ENCODE measurements around the gene S100A11.
A peak's percentile ranks its signal among the peaks of the same experiment; 100 is the strongest.

S100A11 gene

DNA sequence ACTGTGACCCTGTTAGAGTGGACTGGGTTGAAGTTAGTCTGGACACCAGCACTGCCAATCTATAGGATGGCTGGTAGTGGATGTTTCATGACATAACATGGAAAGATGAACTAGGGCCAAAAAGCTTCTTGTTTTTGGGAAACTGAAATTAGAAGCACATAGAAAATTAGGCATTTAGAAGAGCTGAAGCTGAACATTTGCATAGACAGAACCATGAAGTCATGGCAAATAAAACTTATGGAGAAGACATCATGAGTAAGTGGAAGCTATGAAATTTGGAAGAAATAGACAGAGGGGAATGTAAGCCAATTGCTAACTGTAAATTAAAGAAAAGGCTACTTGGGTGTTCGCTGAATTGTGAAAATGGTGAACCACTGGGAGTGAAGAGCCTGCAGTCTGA, 2.7 kb upstream of the S100A11 start:
- no peak for DNase-seq (ENCODE audit: low read depth in 3 of 3)

DNA sequence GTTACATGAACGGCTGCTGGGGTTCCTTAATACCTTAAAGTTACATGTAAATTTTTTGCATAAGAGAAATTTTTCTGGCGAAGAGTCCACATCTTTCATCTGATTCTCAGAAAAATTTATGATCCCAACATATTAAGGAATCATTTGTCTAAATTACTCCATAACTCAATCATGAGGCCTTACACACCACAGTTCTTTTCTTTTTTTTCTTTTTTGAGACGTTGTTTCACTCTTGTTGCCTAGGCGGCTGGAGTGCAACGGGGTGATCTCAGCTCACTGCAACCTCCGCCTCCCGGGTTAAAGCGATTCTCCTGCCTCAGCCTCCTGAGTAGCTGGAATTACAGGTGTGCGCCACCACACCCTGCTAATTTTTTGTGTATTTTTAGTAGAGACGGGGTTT, 2.1 kb upstream of the S100A11 start:
- no peak for DNase-seq (ENCODE audit: low read depth in 3 of 3)

- DNase-seq (ENCODE audit: low read depth in 3 of 3): no peak
These were observed 1.1 kb downstream of the S100A11 start for GRCh38 chr1:152035539-152036266.

DNA sequence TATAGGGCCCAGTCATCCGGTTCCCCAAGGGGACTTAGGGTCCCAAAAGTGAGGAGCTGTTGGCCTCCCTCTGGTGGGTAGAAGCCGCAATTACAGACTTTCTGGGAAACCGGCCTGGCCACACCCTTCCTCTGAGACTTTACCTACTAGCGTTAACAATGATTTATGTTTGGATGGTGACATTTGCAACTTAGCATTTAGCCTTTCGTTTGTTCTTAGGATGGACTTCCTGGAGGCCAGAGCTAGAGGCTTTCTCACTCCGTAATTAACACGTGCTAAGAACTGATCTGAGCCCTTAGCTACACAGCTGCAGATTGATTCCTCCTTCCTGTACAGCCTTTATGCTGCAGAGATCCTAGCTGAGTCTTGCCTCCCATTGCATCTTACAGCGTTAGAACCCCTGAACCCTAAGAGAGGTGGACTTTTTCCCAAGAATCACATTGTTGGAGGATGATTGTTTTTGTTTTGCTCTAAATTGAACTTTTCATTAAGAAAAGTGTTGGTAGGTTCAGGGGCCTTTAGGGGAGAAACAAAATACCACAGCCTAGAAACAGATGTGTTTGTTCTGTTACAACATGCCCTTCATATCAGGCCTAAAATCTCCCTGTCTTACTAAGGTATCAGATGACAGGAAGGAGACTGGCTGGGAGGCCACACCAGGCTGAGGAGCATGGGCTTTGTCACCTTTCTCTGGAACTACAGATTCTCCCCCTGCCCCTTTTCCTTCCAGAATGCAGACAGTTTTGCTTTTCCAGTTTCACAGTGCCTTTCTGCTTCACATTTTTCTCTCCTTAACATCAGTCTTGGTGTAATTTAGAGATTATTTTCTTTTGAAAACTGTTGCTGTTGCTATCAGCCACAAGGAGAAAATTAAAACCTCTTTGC, 1.9 kb downstream of the S100A11 start:
- DNase-seq (ENCODE audit: low read depth in 3 of 3): peak in 2 of 3 experiments; percentile 33 to 36

DNA sequence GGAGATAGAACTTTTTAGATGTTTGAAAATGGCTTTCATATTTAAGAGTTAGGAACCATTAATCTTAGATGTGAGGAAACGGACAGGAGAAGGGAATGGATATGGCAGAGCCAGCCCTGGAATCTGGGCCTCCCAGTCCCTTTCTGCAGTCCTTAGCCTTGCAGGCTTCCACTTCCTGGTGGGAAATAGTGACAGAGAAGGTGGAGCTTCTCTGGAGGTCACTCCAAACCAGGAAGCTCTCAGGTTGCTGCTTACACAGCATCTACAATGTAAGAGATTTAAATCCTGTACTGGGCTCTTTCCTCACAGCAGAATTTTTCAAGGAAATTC, 2.5 kb downstream of the S100A11 start:
- no peak for DNase-seq (ENCODE audit: low read depth in 3 of 3)

GRCh38 chr1:152029929-152030211, 6.9 kb downstream of the S100A11 start:
- no peak for DNase-seq (ENCODE audit: low read depth in 3 of 3)

GRCh38 chr1:152029144-152029928, 7.5 kb downstream of the S100A11 start:
- DNase-seq (ENCODE audit: low read depth in 3 of 3): no peak

DNA sequence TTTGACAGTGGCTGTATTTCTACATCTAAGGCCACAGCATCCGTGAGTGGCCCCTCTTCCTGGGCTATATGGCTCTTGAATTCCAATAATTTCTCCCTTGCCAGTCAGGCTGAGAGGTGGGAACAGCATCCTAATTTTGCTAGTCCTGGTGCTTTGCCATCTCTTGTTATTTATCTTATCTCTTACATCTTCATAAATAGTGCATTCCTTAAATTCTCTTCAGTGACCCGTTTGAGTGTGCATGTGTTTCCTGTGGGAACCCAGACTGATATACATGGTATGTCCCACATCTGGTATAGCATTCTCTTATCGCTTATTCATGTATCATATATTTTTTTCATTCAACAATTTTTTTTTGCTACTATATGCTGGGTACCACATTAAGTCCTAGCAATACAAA, 9.9 kb downstream of the S100A11 start:
- no peak for DNase-seq (ENCODE audit: low read depth in 3 of 3)

DNA sequence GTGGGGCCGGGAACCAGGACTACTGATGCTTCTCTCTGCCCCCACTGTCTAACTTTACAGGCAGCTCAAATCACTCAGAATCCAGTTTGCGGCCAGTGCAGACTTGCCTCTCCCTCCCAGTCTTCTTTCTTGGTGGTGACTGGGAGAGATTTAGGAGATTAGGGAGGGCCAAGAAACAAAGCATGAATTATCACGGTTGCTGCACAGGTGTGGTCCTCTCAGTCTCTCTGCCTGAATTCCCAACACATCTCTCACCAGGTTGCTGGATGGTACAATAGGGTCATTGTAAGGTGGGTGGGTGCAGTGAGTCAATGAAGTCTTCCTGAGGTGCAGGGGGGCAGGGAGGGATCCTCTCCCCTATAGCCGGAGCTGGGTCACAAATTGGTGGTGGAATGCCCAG, 12.6 kb downstream of the S100A11 start:
- no peak for DNase-seq (ENCODE audit: low read depth in 3 of 3)

DNA sequence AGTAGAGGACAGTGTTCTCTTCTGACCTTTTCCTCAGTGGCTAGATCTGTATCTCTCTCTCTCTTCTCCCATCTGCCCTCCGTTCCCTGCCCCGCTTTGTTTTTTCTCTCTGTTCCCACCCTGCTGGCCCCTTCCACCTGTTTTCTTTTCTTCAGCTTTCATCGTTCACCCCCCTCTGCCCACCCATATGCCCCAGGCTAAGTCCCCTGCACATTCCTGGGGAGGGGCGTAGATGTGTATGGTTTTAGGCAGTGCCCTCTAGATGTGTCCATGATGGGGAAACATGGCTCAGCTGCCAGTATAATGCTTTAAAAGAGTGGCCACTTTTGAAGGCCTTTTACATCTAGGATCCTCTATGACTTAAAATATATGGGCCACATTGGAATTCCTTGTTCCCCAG, 13.6 kb downstream of the S100A11 start:
- no peak for DNase-seq (ENCODE audit: low read depth in 3 of 3)

DNA sequence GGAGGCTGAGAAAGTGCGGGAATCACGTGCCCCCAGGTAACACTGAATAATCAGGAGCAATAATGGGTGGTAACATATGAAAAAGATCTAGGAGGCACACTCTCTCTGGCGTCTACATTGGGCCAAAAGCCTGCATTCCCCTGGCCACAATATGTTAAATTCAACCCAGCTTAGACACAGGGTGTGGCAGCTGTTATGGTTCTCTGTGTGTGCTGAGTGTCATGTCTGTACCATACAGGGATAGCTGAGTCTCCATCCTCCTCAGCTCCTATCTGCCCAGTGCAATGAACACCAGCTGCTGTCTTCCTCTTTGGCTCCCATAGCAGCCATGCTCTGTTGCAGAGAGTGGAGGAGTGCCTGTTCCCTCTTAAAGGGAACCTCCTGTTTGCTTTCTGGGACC, 14.3 kb downstream of the S100A11 start:
- DNase-seq (ENCODE audit: low read depth in 3 of 3): no peak

DNA sequence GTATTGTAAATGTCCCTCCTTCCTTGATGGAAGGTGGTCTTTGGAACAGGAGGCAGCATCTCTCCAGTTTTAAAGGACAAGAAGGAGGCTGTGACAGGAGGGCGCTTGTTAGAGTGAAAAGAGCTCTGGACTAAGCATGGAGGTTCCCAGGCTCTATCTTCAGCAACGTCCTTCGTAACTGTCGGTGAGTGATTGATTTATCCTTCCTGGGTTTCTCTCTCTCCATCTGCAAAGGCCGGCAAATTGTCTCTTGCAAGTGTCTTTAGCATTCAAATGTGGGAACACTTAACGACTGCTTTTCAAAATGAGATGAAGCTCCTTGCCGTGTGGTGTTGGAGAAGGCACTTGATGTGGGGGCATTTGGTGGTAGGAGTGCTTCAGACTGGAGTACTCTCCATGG, 15.2 kb downstream of the S100A11 start:
- no peak for DNase-seq (ENCODE audit: low read depth in 3 of 3)

DNA sequence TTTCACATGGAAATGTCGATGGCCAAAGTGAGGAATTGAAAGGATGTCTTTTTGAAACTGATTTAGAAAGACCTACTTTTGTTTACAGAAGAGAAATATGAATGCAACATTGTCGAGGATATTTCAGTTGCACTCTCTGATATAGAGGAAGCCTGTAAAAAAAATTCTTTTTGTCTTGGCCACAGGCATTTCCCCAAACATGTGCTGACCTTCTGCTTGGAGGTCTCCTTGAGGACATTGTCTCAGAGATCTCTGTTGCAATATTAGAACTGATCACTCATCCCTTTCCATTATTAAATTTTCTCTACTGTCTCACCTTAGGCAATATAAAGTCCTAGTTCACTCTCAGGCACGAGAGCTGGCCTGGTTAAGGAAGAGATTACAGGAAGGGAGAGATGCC, 16.0 kb downstream of the S100A11 start:
- DNase-seq (ENCODE audit: low read depth in 3 of 3): no peak

GRCh38 chr1:152018537-152018936, 18.3 kb downstream of the S100A11 start:
- no peak for DNase-seq (ENCODE audit: low read depth in 3 of 3)

DNA sequence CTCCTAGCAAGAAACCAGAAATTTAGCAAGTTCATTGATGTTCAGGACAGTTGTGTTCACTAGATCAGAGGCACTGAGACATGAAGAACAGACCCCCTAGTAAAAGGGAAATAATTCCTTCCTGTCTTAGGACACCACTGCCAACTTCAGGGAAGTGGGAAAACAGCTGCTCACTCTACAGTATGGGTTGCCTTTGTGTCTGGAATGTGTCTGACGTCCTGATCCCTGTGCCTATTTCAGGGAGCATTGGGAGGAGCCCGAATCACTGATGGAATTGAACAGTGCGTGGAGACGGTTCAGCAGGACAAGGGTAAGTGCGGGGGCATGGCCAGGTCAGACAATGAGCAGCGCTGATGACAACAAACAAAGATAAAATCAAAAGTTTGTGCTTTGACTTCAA, 21.0 kb downstream of the S100A11 start:
- no peak for DNase-seq (ENCODE audit: low read depth in 3 of 3)

DNA sequence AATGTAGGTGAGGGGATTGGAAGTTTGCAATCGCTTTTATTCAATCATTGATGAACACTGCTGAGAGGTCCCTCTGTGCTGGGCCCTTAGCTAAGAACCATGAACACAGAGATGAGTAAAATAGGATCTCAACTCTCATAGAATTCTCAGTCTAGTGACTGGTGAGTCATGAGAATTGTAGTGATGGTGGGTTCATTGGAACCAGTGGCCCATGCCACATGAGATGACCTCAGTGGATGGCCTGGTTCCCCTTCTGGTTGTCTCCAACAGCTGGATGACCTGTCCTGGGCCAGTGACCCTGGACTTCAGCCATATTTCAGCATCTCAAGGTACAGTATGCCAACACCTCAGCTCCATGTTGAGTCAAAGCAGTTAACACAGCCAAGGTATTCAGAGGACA, 21.9 kb downstream of the S100A11 start:
- no peak for DNase-seq (ENCODE audit: low read depth in 3 of 3)

GRCh38 chr1:152013664-152014237, 23.1 kb downstream of the S100A11 start:
- no peak for DNase-seq (ENCODE audit: low read depth in 3 of 3)

GRCh38 chr1:152009691-152010090, 27.1 kb downstream of the S100A11 start:
- no peak for DNase-seq (ENCODE audit: low read depth in 3 of 3)

DNA sequence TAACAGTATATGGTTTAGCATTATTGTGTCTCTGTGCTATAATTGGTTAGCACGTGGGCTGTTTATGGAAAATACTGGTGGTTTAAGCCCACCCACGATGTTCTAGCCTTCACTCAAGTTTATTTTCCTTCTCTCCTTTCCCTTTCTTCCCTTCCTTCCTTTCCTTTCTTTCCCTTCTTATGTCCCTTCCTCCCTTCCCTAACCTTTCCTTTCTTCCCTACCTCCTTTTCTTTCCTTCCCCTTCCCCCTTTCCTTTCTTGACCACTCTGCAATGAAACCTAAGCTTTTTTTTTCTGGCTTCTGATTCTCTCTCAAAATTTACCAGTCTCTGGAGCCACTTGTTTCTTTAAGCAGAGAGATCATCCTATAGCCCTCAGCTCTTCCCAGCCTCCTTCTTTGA, 29.8 kb downstream of the S100A11 start:
- no peak for DNase-seq (ENCODE audit: low read depth in 3 of 3)

GRCh38 chr1:152005360-152005912, 31.4 kb downstream of the S100A11 start:
- DNase-seq (ENCODE audit: low read depth in 3 of 3): no peak

GRCh38 chr1:152003846-152004442, 32.9 kb downstream of the S100A11 start:
- DNase-seq (ENCODE audit: low read depth in 3 of 3): no peak

DNA sequence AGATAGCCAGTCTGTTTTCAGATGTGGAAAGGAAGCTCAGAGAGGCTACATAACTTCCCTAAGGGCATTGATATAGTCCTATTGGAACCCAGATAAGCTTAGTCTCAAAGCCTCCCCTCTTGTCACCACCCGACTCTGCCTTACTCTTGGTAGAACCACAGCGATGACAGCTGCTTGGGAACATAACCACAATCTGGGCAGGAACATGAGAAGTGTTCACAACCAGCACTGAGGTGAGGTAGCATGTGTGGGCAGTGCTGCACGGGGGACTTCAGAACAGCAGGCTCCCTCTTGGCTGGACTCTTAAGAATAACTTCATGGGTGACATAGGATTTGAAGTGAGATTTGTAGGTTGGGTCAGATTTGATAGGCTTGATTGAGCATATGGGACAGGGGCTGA, 33.8 kb downstream of the S100A11 start:
- DNase-seq (ENCODE audit: low read depth in 3 of 3): no peak
